NOMO-1 (cell line): ENCODE results near the gene AGAP3.

Source experiments
- DNase-seq, 2 experiments: peaks; one replicate each; lab custom pipeline; 2025; ENCODE audit not compliant: unreplicated experiment in 2 of 2; lab: John Stamatoyannopoulos, UW

Gene AGAP3

GRCh38 chr7:151122796-151123157 is 36.5 kb downstream of the AGAP3 start:
- DNase-seq = no peak

GRCh38 chr7:151123158-151123821 is 37.0 kb downstream of the AGAP3 start:
- no peak for DNase-seq

- peak; percentile 20 to 34 for DNase-seq
Measured at GRCh38 chr7:151123822-151124464, 37.7 kb downstream of the AGAP3 start.

- DNase-seq = no peak
Measured at GRCh38 chr7:151124481-151124880, 38.2 kb downstream of the AGAP3 start.

GRCh38 chr7:151124899-151125399 is 38.7 kb downstream of the AGAP3 start:
- DNase-seq = no peak

- no peak for DNase-seq
Measured at GRCh38 chr7:151125470-151125845, 39.2 kb downstream of the AGAP3 start.

- no peak for DNase-seq
Measured at GRCh38 chr7:151125846-151126481, 39.7 kb downstream of the AGAP3 start.

- no peak for DNase-seq
Measured at GRCh38 chr7:151126491-151127137, 40.3 kb downstream of the AGAP3 start.

GRCh38 chr7:151128144-151128543 is 41.9 kb downstream of the AGAP3 start:
- no peak for DNase-seq

GRCh38 chr7:151128716-151129115 is 42.4 kb downstream of the AGAP3 start:
- DNase-seq = no peak

- no peak for DNase-seq
Measured at GRCh38 chr7:151129117-151129959, 43.1 kb downstream of the AGAP3 start.

- no peak for DNase-seq
Measured at GRCh38 chr7:151129960-151130591, 43.8 kb downstream of the AGAP3 start.

GRCh38 chr7:151130741-151131157 is 44.5 kb downstream of the AGAP3 start:
- no peak for DNase-seq

- DNase-seq = no peak
Measured at GRCh38 chr7:151131224-151131591, 44.9 kb downstream of the AGAP3 start.

GRCh38 chr7:151131592-151132293 is 45.5 kb downstream of the AGAP3 start:
- DNase-seq = no peak

- no peak for DNase-seq
Measured at GRCh38 chr7:151132461-151133205, 46.4 kb downstream of the AGAP3 start.

- DNase-seq = no peak
Measured at GRCh38 chr7:151133266-151133985, 47.2 kb downstream of the AGAP3 start.
